NT2/D1 (cell line): ENCODE results near the gene ZNF649.

ENCODE experiments used
- DNase-seq: peaks from one replicate; pipeline ENCODE4 v3.0.0-alpha.2; 2011; ENCODE audit warnings: low read depth, low spot score
- H3K27me3 ChIP-seq: 2 replicates; pipeline ENCODE4 v1.6.0; 2011; ENCODE audit warnings: mild to moderate bottlenecking; ENCODE audit not compliant: insufficient read length, insufficient read depth
- H3K36me3 ChIP-seq: 2 replicates; pipeline ENCODE4 v1.6.1; 2011; ENCODE audit warnings: mild to moderate bottlenecking, low read length, mixed read lengths; ENCODE audit not compliant: insufficient read depth, insufficient read length
- H3K4me1 ChIP-seq: 2 replicates; pipeline ENCODE4 v1.5.1; 2011; ENCODE audit not compliant: insufficient read depth, insufficient read length
- H3K4me3 ChIP-seq: 2 replicates; pipeline ENCODE4 v1.5.1; 2011; ENCODE audit warnings: low read depth; ENCODE audit not compliant: insufficient read length
- H3K9ac ChIP-seq: 2 replicates; pipeline ENCODE4 v1.6.0; 2011; ENCODE audit warnings: low read depth; ENCODE audit not compliant: insufficient read length
- H3K9me3 ChIP-seq: 2 replicates; pipeline ENCODE4 v1.5.1; 2011; ENCODE audit warnings: mild to moderate bottlenecking, low read length; ENCODE audit not compliant: insufficient read depth
- SUZ12 ChIP-seq: IDR thresholded peaks from 2 replicates; pipeline ENCODE4 v1.6.1; 2011; ENCODE audit not compliant: insufficient read length, insufficient read depth; ENCODE audit errors: extremely low read depth
- YY1 ChIP-seq: IDR thresholded peaks from 2 replicates; pipeline ENCODE4 v1.6.1; 2011; ENCODE audit not compliant: insufficient read length, insufficient read depth
- ZNF274 ChIP-seq: IDR thresholded peaks from 2 replicates; pipeline ENCODE4 v1.6.1; 2011; ENCODE audit warnings: mild to moderate bottlenecking, low read depth, low read length

The ZNF649 gene

DNA sequence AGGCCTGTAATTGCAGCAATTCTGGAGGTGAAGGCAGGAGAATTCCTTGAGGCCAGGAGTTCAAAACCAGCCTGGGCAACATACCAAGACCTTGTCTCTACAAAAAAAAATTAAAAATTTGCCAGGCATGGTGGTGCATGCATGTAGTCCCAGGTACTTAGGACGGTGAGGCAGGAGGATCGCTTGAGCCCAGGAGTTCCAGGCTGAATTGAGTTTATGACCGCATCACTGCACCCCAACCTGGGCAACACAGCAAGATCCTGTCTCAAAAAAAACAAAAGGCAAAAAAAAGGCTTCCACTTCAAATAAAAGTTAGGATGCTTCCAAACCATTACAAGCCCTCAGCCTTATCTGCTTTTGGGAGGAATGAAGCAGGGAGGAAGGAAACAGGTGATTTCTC is 22.3 kb downstream of the ZNF649 start:
- peaks cover 43% of the 10 kb centered on the region for H3K9me3 ChIP-seq

DNA sequence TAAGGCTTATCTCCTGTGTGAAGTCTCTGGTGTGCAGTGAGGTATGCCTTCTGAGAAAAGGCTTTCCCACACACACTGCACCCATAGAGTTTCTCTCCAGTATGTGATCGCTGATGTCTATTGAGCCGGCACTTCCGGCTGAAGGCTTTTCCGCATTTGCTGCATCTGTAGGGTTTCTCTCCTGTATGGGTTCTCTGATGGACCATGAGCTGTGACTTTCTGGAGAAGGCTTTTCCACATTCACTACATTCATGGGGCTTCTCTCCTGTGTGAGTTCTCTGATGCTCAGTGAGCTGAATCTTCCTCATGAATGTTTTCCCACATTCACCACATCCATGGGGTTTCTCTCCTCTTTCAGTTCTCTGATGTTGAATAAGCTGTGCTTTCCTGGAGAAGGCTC is 31.7 kb downstream of the ZNF649 start:
- peaks cover 83% of the 10 kb centered on the region for H3K9me3 ChIP-seq
- no peak for DNase-seq
- no peaks in the 10 kb centered on the region for H3K4me1 ChIP-seq
- no peak overlapping the region for H3K9ac ChIP-seq
- no peak overlapping the region for H3K4me3 ChIP-seq
- no peaks in the 10 kb centered on the region for H3K27me3 ChIP-seq
- TF ChIP-seq SUZ12, result no peak
- peak; percentile 88 for TF ChIP-seq ZNF274
- peaks cover 60% of the 10 kb centered on the region for H3K36me3 ChIP-seq

More for the DNA sequence above, 22.3 kb downstream of the ZNF649 start:
- Histone ChIP-seq H3K4me1 (no peaks in the 10 kb centered on the region), H3K4me3 (no peak overlapping the region), H3K27me3 (no peaks in the 10 kb centered on the region), H3K36me3 (peaks cover 33% of the 10 kb centered on the region), H3K9ac (no peak overlapping the region)
- no peak for TF ChIP-seq ZNF274
- no peak for TF ChIP-seq YY1
- TF ChIP-seq SUZ12, result no peak
- no peak for DNase-seq

DNA sequence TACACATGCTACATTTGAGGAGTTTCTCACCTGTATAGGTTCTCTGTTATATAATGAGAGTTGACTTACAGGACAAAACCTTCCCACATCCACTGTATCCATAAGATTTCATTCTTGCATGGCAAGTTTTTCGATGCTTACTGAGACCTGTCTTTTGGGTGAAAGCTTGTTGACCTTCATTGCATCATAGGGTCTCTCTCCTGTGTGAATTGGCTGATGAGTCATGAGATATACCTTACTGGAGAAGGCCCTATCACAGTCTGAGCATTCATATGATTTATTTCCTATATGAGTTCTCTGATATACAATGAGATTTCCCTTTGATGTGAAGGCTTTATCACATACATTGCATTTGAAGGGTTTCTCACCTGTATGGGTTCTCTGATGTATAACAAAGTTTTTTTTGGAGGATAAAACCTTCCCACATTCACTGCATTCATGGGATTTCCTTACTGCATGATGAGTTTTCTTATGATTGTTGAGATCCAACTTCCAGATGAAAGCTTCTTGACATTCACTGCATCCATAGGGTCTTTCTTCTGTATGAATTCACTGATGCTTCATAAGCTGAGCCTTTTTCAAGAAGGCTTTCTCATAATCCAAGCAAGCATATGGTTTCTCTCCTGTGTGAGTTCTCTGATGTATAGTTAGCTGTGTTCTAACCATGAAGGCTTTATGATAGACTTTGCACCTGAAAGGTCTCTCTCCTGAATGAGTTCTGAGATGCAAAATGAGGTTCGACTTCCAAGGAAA is 42.8 kb downstream of the ZNF649 start:
- H3K9me3 ChIP-seq, result peaks cover 95% of the 10 kb centered on the region
- H3K4me1 ChIP-seq, result no peaks in the 10 kb centered on the region
- no peak overlapping the region for H3K9ac ChIP-seq
- no peaks in the 10 kb centered on the region for H3K27me3 ChIP-seq
- no peak for DNase-seq
- H3K4me3 ChIP-seq, result no peak overlapping the region
- peak; percentile 89 for TF ChIP-seq ZNF274
- no peak for TF ChIP-seq YY1
- H3K36me3 ChIP-seq, result peaks cover 3% of the 10 kb centered on the region
